Measurements from ENCODE around the gene NLE1.

GRCh38 chr17:35130392-35130791, 11.7 kb downstream of the NLE1 start:
- TF ChIP-seq EZH2phosphoT487 (IDR thresholded peaks at IDR 0.05; ENCODE audit: insufficient read depth, low read depth) (no peak), EZH2 (IDR thresholded peaks at IDR 0.05; ENCODE audit: insufficient read depth, poor library complexity, severe bottlenecking) (no peak)

Measured in GM23248 (cell line).